ENCODE data around the gene OR6M1.

DNA sequence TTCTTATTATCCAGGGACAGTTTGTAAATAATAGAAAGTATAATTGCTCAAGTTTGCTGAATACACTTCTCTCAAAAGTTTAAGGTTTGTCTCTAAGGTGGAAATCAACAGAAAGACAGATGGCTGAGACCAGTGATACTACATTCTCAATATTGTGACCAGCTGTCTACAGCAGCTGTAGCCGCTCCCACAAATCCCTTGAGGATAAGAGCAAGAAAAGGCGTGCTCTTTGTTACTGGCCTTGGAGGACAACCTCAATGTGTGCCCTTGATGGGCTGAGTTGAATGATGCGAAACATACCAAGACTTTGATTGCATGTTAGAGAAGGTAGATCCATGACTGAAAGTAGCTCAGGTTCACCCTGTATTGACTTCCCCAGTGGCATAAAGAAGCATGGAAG lies 6.1 kb downstream of the OR6M1 start:
- TF ChIP-seq EZH2 (IDR thresholded peaks at IDR 0.05; ENCODE audit: low read depth, unreplicated experiment), result no peak
- TF ChIP-seq POLR2AphosphoS5 (IDR thresholded peaks at IDR 0.05; ENCODE audit: low read depth), result no peak
- TF ChIP-seq, protein P1, sequence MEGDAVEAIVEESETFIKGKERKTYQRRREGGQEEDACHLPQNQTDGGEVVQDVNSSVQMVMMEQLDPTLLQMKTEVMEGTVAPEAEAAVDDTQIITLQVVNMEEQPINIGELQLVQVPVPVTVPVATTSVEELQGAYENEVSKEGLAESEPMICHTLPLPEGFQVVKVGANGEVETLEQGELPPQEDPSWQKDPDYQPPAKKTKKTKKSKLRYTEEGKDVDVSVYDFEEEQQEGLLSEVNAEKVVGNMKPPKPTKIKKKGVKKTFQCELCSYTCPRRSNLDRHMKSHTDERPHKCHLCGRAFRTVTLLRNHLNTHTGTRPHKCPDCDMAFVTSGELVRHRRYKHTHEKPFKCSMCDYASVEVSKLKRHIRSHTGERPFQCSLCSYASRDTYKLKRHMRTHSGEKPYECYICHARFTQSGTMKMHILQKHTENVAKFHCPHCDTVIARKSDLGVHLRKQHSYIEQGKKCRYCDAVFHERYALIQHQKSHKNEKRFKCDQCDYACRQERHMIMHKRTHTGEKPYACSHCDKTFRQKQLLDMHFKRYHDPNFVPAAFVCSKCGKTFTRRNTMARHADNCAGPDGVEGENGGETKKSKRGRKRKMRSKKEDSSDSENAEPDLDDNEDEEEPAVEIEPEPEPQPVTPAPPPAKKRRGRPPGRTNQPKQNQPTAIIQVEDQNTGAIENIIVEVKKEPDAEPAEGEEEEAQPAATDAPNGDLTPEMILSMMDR (conservative IDR thresholded peaks at IDR 0.05; ENCODE audit: low read depth in 2 of 2), result no peak
- no peak for TF ChIP-seq CREB1 (CRISPR knock-in tag; IDR thresholded peaks at IDR 0.05; ENCODE audit: low read depth)
- TF ChIP-seq EZH2phosphoT487 (IDR thresholded peaks at IDR 0.05; ENCODE audit: unreplicated experiment), result no peak
- TF ChIP-seq, protein P2, sequence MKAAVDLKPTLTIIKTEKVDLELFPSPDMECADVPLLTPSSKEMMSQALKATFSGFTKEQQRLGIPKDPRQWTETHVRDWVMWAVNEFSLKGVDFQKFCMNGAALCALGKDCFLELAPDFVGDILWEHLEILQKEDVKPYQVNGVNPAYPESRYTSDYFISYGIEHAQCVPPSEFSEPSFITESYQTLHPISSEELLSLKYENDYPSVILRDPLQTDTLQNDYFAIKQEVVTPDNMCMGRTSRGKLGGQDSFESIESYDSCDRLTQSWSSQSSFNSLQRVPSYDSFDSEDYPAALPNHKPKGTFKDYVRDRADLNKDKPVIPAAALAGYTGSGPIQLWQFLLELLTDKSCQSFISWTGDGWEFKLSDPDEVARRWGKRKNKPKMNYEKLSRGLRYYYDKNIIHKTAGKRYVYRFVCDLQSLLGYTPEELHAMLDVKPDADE (IDR thresholded peaks at IDR 0.05), result no peak
